ENCODE results near the gene OPCML.

- no peak for TF ChIP-seq REST (IDR thresholded peaks at IDR 0.05)
- TF ChIP-seq YY1 (IDR thresholded peaks at IDR 0.05) = no peak
- TF ChIP-seq CTCF (IDR thresholded peaks at IDR 0.05; ENCODE audit: low read depth, low read length, missing input control) = no peak
- TF ChIP-seq ZBTB33 (IDR thresholded peaks at IDR 0.05) = no peak
- TF ChIP-seq MAX (IDR thresholded peaks at IDR 0.05) = no peak
- no peak for TF ChIP-seq EGR1 (IDR thresholded peaks at IDR 0.05; ENCODE audit: low read depth in 2 of 2)
- TF ChIP-seq RAD21 (IDR thresholded peaks at IDR 0.05) = no peak
- no peak for TF ChIP-seq HNF4A (conservative IDR thresholded peaks at IDR 0.05)
- no peak for TF ChIP-seq TAF1 (conservative IDR thresholded peaks at IDR 0.05)
- no peak for TF ChIP-seq ATF3 (IDR thresholded peaks at IDR 0.05)
- TF ChIP-seq GABPA (IDR thresholded peaks at IDR 0.05 in 1 of 2, conservative IDR thresholded peaks at IDR 0.05 in 1 of 2) = no peak
- TF ChIP-seq JUND (IDR thresholded peaks at IDR 0.05) = no peak
These were observed 1104.7 kb downstream of the OPCML start for GRCh38 chr11:132427611-132428010.
